Fibroblast of skin of left biceps (primary cell): ENCODE data around the gene GPR108.
A peak's percentile ranks its signal among the peaks of the same experiment; 100 is the strongest.
"Not testable (repeated sequence)": the region's sequence is repeated elsewhere in the genome, so short reads cannot be mapped to it uniquely, and the experiment has no call there.

Experiments
- DNase-seq, 2 experiments: peaks; one replicate each; pipeline ENCODE4 v3.0.0-alpha.2; 2013; ENCODE audit warnings: low read depth in 2 of 2

Gene GPR108

GRCh38 chr19:6737284-6737872 lies at the start of gene GPR108:
TSS of gene GPR108 (minus strand) at chr19:6737580. CDS start at chr19:6737576, 4 bp downstream.
- DNase-seq = peak; percentile 100

- no peak for DNase-seq
Measured at GRCh38 chr19:6779206-6779605, 41.8 kb upstream of the GPR108 start.

- DNase-seq = no peak
Measured at GRCh38 chr19:6778386-6778785, 41.0 kb upstream of the GPR108 start.

- no peak for DNase-seq
Measured at GRCh38 chr19:6777434-6777833, 40.1 kb upstream of the GPR108 start.

DNA sequence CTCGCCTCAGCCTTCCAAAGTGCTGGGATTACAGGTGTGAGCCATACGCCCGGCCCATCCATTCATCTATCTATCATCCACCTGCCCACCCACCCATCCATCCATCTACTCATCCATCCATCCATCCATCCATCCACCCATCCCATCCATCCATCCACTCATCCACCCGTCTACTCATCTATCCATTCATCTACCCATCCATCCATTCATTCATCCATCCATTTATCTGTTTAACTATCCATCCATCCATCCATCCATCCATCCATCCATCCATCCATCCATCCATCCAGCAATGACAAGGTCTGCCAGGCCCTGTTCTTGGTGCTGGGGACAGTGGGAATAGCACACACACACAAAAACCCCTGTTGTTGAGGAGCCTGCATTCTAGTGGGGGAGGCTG lies 39.6 kb upstream of the GPR108 start:
- DNase-seq = no peak

- not testable (repeated sequence) for DNase-seq
Measured at GRCh38 chr19:6776045-6776444, 38.7 kb upstream of the GPR108 start.

DNA sequence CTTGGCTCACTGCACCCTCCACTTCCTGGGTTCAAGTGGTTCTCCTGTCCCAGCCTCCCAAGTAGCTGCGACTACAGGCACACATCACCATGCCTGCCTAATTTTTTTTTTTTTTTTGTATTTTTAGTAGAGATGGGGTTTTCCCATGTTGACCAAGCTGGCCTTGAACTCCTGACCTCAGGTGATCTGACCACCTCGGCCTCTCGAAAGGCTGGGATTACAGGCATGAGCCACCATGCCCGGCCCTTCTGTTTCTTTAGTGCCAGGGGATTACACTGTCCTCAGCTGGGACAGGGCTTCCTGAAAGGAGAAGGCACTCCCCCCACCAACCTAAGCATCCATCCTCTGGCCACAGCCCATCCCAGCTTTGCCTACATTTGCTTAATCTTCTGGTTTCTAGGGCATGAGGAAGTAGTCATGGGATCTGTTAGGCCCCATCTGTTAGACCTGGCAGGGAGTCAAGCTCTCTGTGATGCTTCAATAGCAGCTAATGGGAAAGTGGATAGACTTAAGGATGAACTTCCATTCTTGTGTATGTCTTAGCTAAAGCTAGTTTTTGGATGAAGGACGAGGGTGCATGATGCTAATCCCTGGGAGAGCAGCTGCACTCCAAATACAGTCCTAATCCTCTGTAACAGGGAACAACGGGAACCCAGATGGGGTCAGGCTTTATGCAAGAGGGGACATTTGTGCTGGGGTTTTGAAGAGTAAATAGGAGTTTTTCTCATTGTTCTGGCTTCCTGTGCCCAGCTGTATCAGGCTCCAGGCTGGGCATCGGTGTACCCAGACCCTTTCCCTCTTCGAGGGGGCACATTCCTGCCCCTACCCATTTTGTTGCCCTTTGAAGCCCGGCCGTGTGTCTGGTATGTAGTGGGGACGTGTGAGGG lies 37.7 kb upstream of the GPR108 start:
- no peak for DNase-seq

DNA sequence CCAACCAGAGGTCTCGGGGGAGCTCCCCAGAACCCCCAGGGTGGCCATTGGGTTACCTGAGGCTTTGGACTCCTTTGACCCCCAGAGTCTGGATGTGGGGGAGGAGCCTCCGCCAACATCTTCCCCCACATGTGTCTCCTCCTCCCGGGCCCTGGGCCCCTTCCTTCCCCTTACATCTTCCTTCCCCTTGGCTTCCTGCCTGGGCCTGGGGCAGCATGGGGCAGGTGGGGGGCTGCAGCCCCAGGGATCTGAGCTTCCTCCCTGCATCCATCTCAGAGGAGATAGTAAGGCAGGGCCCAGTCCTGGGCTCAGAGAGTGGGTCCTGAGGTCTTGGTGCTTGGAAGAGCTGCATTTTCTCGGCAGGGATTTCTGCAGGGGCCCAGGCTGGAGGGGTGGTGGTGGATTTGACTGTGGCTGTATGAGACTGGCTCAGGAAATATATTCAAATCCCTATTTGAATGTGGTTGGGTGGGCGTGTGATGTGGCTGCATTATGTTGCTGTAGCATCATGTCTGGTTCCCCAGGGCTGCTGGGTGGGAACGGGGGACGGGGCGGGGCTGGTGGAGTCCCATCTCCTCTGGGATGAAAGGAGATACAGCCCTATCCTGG lies 36.0 kb upstream of the GPR108 start:
- DNase-seq = no peak

- DNase-seq = no peak
Measured at GRCh38 chr19:6772866-6773322, 35.5 kb upstream of the GPR108 start.

- DNase-seq = no peak
Measured at GRCh38 chr19:6772028-6772865, 34.9 kb upstream of the GPR108 start, which contains the start of gene VAV1. TSS of gene VAV1 (plus strand) at chr19:6772708. CDS start at chr19:6772808, 100 bp downstream.

DNA sequence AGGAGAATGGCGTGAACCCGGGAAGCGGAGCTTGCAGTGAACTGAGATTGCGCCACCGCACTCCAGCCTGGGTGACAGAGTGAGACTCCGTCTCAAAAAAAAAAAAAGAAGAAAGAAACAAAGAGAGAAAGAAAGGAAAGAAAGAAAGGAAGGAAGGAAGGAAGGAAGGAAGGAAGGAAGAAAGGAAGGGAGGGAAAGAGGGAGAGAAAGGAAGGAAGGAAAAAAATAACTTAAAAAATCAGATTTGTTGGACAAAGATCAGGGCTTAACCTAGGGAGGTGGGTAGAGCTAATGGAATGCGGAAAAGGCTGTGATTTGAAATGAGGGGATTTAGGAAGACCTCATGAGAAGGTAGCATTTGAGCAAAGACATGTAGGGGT lies 34.3 kb upstream of the GPR108 start:
- not testable (repeated sequence) for DNase-seq

GRCh38 chr19:6769006-6769619 lies 31.7 kb upstream of the GPR108 start:
- no peak for DNase-seq

- DNase-seq = no peak
Measured at GRCh38 chr19:6768236-6768785, 30.9 kb upstream of the GPR108 start.

DNA sequence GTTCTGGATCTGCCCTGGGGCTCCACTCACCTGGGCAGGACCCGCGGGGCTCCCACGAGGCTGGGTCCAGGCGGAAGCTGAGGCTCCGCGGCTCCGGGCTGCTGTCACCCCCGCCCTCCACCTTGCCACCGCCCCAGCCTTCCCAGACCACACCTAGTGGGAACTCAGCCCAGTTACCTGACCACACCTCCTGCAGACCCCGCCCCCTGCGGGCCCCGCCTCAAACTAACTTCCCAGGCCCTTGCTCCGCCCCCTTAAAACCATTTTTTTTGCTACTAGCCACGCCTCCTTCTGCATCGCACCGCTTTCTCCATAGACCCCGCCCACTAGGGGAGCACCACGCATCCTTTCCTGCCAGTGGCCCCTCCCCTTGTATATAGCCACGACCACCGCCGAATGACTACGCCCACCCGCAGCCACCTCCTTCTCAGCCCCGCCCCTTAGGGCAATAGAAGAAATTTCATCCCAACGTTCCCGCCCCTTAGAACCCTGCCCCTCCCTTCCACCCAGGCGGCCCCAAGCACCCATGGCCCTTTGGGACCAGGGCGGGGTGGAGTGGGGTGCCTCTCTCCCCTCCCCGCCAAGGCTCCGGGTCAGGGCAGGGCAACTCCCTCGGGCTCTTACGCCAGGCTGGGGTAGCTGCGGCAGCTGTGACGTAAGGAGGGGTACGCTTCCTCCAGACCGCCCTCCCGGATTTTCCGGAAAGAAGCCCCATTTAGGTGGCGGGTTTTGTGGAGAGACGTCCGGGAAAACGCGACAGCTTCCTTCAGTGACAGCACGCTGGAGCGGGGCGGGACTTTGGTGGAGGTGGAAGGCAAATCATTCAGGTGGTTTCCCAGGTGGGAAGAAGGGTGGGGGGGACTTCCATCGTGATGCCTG lies 30.2 kb upstream of the GPR108 start, which contains the start of gene SH2D3A:
Gene SH2D3A, minus strand, starts transcription at position 79 of the 879 bp plus-strand sequence. CDS start 3,687 bp downstream, outside the sequence.
- no peak for DNase-seq

DNA sequence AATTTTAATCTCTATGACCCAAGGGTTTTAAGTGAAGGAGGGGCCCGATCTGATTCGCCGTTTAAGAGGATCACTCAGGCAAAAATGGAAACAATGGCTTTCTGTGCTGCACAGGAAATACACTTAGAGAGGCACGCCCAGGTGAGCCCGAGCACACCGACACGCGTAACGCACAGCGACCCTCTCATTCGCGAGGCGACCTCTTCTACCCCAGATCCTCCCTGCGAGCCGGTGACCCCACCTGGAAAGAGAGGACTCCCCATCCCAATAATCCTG lies 29.6 kb upstream of the GPR108 start:
- DNase-seq = no peak

DNA sequence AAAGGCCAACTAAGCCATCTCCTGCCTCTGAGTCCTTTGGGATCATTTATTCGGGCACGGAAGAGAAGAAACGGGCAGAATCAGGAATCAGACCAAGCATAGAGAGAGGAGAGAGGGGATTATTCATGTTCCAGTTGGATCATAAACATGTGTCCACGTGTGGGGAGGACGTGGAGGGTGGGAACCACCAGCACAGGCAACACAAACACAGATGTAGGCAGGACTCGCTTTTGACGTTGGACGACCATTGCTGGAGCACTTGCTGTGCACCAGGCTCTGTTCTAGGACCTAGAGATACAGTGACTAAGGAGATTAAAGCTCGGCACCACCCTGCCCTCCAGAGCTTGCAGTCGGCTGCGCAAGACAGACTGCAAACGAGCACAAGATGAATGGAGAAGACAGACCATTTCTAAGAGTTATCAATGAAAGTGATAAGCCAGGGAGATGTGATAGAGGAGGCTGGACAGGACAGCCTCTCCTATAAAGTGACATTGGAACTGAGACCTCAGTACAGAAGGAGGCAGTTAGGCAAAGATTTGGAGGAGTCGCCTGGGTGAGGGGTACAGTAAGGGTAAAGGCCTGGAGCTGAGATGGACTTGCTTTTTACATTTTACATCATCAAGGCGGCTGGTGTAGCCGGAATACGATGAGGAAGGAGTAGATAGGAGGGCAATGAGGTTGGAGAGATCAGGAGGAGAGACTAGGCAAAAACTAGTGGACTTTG lies 29.1 kb upstream of the GPR108 start:
- DNase-seq = no peak

DNA sequence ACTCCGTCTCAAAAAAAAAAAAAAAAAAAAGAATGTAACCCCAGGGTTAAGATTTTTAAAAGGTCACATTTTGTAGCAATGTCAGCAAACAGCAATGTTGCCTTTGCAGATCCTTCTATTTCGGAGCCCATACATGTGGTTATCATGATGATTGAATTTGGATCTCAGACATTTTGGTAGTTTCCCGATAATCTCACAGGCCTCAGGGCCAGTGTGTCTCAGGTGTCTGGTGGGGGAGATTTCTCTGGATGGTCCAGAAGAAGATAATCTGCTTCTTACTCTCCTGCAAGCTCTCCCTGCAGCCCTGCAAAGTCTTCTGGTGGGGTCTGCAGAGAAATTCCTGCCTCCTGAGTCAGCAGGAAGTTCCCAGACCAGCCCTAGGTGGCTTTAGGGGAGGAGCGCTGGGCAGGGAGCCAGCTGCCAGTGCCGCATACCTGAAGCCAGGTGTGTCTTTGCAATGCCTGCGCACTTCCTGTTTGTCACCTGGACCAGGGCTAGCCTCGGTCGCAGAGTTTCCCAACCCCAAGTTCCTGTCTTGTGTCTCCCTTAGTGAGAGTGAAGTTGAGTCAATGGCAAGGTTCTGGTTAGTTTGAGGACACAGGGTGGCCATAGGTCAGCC lies 28.5 kb upstream of the GPR108 start:
- no peak for DNase-seq

GRCh38 chr19:6762253-6762797 lies 24.9 kb upstream of the GPR108 start:
- not testable (repeated sequence) for DNase-seq
